Measurements from ENCODE around the gene ZNF519.
"Not testable (repeated sequence)": the region's sequence is repeated elsewhere in the genome, so short reads cannot be mapped to it uniquely, and the experiment has no call there.

DNA sequence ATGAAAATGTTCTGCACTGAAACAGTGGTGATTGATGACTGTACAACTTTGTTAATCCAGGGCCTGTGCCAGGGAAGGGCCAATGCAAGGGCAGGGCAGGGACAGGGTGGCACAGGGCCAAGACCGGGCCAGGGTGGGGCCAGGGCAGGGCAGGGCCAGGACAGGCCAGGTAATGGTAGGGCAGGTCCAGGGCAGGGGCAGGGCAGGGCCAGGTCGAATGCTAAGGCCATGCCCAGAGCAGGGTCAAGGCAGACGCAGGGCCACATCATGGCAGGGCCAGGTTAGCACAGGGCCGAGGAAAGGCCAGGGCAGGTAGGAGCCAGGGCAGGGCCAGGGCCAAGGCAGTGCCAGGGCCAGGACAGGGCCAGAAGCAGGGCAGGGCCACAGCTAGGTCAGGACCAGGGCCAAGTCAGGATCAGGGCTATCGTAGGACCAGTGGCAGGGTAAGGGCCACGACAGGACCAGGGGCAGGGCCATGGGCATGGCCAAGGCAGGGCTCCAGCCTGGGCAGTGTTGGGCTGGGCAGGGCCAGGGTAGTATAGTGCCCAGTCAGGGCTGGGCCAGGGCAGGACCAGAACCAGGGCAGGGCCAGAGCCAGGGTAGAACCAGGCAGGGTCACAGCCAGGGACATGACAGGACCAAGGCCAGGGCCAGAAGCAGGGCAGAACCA, 38.3 kb upstream of the ZNF519 start:
- TF ChIP-seq CTCF, POLR2A (IDR thresholded peaks at IDR 0.05): not testable (repeated sequence)
